UCSD-AML1 (cell line): ENCODE data around the gene EGFR.
"Not testable (repeated sequence)": the region's sequence is repeated elsewhere in the genome, so short reads cannot be mapped to it uniquely, and the experiment has no call there.

Experiments
- DNase-seq: peaks from one replicate; lab custom pipeline; 2025; ENCODE audit not compliant: unreplicated experiment; lab: John Stamatoyannopoulos, UW

Gene EGFR

DNA sequence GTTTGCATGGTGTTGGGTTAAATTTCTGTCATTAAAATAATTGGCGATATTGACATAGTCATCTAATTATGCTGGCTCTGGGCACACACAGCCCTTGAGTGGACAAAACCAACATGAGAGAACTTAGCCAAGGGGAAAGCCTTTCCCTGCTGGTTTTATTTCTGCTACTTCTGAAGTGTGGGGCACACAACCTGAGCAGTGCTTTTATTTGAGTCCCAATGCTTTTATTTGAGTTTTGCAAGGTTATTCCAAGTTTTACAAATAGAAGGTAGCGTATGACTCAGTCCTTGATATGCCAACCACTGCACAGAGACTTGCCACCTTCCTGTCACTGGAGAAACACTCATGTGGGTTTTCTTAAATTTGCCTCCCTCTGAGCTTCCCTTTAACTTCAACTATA lies 145.7 kb downstream of the EGFR start:
- no peak for DNase-seq

DNA sequence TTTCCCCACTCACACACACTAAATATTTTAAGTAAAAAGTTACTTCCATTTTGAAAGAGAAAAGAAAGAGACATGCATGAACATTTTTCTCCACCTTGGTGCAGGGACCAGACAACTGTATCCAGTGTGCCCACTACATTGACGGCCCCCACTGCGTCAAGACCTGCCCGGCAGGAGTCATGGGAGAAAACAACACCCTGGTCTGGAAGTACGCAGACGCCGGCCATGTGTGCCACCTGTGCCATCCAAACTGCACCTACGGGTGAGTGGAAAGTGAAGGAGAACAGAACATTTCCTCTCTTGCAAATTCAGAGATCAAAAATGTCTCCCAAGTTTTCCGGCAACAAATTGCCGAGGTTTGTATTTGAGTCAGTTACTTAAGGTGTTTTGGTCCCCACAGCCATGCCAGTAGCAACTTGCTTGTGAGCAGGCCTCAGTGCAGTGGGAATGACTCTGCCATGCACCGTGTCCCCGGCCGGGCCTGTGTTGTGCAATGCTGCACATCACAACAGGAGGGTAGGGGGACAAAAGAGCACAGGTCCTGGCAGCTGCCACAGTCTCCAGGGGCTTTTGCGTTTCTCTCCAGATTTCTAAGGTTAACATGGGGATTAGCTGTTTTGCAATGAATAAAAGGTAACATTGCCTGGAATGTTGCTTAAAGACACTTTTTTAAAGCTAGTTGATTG lies 146.5 kb downstream of the EGFR start:
- no peak for DNase-seq

DNA sequence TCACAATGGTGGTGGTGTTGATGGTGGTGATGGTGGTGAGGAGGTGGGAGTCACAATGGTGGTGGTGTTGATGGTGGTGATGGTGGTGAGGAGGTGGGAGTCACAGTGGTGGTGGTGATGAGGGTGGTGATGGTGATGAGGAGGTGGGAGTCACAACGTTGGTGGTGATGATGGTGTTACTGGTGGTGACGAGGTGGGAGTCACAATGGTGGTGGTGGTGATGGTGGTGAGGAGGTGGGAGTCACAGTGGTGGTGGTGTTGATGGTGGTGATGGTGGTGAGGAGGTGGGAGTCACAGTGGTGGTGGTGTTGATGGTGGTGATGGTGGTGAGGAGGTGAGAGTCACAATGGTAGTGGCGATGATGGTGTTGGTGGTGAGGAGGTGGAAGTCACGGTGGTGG lies 148.5 kb downstream of the EGFR start:
- DNase-seq = not testable (repeated sequence)

DNA sequence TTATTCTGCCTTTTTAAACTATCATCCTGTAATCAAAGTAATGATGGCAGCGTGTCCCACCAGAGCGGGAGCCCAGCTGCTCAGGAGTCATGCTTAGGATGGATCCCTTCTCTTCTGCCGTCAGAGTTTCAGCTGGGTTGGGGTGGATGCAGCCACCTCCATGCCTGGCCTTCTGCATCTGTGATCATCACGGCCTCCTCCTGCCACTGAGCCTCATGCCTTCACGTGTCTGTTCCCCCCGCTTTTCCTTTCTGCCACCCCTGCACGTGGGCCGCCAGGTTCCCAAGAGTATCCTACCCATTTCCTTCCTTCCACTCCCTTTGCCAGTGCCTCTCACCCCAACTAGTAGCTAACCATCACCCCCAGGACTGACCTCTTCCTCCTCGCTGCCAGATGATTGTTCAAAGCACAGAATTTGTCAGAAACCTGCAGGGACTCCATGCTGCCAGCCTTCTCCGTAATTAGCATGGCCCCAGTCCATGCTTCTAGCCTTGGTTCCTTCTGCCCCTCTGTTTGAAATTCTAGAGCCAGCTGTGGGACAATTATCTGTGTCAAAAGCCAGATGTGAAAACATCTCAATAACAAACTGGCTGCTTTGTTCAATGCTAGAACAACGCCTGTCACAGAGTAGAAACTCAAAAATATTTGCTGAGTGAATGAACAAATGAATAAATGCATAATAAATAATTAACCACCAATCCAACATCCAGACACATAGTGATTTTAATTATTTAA lies 151.7 kb downstream of the EGFR start:
- no peak for DNase-seq

DNA sequence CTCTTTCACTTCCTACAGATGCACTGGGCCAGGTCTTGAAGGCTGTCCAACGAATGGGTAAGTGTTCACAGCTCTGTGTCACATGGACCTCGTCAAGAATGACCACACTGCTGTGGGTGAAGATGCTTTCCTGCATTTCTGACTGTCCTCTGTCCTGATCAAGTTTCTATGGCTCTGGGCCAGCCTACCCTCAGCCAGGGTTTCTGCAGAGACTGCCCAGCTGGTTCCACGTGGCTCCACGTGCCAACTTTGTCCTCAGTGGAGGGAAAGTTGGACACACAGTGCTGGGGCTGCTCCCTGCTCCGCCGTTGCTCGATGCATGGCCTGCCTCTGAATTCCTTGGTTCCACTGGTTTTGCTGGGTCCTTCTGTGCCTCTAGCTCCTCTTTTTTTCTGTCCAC lies 152.3 kb downstream of the EGFR start:
- no peak for DNase-seq

DNA sequence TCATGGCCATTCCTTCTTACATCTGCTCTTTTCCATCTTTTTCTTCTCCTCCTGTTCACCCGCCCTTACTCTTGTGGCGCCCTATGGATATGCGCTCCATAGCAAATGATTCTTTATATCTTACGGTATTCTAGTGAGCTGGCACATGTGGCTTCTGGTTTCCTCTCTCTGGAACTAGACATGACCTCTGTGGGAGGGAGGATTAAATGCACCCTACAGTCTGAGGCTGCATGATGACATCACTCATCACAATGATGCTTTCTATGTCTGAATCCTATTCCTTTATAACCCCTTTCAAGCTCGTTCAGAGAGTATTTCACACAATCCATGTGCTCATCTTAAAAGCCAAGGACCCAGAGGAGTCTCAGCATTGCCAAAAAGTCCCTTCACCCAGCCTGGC lies 153.3 kb downstream of the EGFR start:
- no peak for DNase-seq

DNA sequence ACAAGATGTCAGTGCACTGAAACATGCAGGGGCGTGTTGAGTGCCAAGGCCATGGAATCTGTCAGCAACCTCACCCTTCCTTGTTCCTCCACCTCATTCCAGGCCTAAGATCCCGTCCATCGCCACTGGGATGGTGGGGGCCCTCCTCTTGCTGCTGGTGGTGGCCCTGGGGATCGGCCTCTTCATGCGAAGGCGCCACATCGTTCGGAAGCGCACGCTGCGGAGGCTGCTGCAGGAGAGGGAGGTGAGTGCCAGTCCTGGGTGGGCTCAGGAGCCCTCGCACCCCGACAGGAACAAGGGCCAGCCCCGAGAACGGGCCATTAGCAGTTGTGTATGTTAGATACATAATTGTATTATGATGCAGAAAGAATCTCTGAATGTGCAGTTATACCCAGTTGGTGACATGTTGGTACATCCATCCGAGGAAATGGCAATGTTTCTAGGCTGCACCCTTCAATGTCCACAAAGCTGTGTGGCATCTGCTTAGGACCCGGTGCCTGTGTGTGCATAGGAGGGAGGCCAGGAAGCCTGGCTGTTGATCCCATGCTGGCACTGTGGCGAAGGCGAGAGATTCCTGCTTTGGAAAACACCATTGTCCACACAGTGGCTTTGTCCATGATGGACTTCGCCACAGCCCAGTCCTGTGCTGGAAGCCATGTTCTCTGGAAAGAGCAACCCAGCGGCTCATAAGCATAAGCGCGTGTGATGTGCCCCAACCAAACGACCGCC lies 154.2 kb downstream of the EGFR start:
- DNase-seq = no peak

DNA sequence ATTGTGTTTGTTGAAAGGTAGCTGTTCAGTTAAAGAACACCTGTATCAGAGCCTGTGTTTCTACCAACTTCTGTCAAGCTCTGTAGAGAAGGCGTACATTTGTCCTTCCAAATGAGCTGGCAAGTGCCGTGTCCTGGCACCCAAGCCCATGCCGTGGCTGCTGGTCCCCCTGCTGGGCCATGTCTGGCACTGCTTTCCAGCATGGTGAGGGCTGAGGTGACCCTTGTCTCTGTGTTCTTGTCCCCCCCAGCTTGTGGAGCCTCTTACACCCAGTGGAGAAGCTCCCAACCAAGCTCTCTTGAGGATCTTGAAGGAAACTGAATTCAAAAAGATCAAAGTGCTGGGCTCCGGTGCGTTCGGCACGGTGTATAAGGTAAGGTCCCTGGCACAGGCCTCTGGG lies 154.9 kb downstream of the EGFR start:
- no peak for DNase-seq

DNA sequence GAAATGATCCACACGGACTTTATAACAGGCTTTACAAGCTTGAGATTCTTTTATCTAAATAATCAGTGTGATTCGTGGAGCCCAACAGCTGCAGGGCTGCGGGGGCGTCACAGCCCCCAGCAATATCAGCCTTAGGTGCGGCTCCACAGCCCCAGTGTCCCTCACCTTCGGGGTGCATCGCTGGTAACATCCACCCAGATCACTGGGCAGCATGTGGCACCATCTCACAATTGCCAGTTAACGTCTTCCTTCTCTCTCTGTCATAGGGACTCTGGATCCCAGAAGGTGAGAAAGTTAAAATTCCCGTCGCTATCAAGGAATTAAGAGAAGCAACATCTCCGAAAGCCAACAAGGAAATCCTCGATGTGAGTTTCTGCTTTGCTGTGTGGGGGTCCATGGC lies 155.6 kb downstream of the EGFR start:
- no peak for DNase-seq

DNA sequence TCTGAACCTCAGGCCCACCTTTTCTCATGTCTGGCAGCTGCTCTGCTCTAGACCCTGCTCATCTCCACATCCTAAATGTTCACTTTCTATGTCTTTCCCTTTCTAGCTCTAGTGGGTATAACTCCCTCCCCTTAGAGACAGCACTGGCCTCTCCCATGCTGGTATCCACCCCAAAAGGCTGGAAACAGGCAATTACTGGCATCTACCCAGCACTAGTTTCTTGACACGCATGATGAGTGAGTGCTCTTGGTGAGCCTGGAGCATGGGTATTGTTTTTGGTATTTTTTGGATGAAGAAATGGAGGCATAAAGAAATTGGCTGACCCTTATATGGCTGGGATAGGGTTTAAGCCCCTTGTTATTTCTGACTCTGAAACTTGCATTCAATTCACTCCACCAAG lies 156.0 kb downstream of the EGFR start:
- no peak for DNase-seq

DNA sequence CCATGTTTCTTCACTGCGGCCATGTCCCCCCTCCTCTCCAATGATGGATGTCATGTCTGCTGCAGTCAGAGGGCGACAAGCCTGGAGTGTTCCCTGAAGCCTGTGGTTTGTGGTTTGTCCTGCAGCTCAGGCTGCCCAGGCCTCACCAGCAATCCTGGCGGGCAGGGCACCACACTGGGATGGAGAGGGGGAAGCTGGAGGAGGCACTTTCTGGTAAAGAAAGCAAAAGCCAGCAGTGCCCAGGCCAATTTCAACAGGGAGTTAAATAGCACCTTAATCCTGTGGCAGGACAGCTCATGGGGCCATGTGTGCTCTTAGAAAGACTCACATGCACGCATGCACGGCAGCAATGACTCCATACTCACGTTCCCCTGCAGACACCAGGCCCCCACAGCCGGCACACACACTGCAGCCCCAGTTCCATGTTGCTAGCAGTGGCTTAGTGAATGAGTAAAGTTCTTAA lies 158.3 kb downstream of the EGFR start:
- DNase-seq = no peak

DNA sequence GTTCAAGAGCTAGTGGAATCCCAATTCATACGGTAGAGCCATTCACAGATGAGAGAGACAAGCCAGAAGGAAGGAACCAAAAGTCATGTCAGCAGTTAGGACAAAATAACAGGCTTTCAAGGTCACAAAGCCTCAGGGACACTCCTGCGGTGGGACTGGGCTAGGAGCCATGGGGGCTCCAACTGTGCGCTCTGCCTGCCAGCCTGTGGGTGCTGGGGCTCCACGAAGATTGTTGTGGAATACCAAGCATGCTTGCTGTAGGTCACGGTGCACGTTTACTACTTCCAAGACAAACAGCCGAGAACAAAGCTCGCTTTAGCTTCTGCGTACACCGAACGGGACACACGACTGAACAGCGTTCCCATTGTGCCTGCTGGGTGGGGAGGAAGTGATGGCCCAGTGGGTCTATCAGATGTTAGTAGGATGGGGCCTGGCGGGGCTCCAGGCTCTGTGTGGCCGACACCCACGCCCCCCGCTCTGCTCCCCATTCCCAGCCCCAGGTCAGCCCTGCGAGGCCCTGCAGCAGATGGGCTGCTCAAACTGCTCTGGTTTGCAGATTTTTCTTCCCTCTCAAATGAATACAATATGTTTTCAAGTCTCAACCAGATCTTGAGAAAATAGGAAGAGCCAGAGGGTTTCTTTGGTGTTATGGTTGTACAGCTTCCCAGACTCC lies 158.9 kb downstream of the EGFR start:
- DNase-seq = no peak

DNA sequence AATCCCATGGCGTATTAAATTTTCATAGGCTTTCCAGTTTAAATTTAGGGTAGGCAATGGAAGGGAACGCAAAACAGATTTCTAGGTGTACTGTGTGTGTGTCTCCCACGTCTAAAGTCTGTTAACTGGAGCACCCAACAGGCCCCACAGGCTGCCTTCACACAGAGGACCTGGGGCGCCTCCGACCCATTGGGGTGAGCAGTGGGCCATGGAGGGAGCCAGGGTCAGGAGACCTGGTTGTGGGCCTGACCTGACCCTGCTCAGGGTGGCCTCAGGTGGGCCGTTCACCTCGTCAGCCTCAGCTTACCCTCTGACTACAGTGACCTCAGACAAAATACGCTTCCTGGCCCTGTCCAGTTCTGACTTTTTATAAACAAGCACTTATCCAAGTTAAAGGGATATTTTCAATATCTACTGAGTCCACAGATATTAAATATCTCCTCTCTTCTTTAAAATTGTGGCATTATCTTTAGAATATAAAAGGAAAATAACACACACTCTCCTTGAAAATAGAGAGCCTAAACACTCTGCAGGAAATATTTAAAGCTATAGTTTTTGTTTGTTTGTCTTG lies 159.6 kb downstream of the EGFR start:
- DNase-seq = no peak

DNA sequence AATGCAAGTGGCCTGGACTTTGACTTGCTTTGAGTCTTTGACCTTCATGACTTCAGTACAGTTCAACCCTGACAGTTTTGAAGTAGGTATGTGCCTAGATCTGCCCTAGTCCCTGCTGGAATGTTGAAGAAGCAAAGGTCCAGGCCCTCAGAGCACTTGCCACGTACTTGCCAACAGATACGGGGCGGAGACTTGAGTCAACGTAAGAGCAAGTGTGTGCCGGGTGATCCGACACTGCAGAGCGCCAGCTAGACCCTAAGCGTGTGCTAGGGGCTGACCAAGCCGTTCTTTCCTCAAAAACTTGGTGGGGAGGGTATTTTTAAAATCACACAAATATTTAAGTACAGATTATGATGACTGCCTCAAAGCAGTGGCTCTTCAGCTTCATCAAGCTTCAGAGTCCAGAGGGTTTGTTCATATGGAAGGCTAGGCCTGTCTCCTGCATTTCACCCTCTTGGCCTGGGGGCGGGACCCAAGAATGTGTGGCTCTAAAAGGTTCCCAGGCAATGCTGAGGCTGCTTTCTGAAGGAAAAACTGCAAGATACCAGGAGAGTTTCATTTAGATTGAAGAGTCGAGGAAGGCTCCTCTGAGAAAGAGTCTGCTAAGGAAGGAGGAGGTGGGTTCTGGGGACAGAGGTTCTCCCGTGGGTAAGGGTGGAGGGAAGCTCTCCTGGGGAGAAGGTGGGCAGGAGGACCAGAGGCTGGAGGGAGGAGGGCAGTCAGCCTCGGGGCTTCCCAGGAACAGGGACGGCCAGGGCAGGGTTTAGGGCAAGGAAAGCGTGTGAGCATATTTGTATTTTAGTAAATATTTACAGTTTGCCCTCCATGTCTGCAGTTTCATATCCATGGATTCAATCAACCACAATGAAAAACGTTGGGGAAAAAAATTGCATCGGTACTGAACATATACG lies 160.3 kb downstream of the EGFR start:
- DNase-seq = no peak

DNA sequence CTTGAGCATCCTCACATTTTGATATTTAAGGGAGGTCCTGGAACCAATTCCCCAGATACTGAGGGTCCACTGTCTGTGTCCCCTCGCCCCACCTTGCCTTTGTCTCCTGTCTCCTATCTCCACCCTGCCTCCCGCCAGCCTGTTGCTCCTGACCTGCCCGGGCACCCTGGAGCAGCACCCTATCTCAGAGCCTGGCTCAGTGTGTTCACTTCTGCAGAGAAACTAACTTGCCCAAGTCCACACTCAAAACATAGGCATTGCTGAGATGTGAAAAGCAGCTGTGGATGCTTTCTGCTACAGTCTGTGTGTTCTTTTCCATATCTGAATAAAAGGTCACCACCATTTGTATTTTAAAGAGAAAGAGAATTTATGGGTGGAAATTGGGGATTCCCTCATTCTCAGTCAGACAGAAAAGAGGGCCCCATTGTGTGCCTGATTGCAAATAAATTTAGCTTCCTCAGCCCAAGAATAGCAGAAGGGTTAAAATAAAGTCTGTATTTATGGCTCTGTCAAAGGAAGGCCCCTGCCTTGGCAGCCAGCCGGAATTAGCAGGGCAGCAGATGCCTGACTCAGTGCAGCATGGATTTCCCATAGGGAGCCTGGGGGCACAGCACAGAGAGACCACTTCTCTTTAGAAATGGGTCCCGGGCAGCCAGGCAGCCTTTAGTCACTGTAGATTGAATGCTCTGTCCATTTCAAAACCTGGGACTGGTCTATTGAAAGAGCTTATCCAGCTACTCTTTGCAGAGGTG lies 161.3 kb downstream of the EGFR start:
- no peak for DNase-seq

DNA sequence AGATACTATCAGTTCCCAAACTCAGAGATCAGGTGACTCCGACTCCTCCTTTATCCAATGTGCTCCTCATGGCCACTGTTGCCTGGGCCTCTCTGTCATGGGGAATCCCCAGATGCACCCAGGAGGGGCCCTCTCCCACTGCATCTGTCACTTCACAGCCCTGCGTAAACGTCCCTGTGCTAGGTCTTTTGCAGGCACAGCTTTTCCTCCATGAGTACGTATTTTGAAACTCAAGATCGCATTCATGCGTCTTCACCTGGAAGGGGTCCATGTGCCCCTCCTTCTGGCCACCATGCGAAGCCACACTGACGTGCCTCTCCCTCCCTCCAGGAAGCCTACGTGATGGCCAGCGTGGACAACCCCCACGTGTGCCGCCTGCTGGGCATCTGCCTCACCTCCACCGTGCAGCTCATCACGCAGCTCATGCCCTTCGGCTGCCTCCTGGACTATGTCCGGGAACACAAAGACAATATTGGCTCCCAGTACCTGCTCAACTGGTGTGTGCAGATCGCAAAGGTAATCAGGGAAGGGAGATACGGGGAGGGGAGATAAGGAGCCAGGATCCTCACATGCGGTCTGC lies 162.2 kb downstream of the EGFR start:
- DNase-seq = no peak

DNA sequence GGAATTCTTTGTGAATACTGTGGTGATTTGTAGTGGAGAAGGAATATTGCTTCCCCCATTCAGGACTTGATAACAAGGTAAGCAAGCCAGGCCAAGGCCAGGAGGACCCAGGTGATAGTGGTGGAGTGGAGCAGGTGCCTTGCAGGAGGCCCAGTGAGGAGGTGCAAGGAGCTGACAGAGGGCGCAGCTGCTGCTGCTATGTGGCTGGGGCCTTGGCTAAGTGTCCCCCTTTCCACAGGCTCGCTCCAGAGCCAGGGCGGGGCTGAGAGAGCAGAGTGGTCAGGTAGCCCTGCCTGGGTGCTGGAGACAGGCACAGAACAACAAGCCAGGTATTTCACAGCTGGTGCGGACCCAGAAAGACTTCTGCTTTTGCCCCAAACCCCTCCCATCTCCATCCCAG lies 162.9 kb downstream of the EGFR start:
- no peak for DNase-seq

DNA sequence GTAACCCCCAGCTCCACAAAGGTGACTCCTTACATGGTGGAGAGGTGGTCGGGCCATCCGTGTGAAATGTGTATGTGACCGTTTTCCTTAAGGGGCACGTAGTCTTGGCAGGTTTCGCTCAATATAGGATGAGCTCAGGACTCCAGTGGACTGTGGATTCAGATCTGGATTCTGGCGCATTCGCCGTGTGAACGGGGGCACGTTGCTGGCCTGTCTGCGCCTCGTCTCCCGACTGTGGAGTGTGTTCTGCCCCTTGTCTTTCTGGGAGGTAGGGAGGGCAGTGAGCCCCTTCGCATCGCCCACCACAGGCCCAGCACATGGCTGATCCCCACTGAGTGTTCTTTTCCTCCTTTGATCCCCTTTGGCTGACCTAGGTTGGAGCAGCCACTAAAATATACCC lies 165.1 kb downstream of the EGFR start:
- no peak for DNase-seq

DNA sequence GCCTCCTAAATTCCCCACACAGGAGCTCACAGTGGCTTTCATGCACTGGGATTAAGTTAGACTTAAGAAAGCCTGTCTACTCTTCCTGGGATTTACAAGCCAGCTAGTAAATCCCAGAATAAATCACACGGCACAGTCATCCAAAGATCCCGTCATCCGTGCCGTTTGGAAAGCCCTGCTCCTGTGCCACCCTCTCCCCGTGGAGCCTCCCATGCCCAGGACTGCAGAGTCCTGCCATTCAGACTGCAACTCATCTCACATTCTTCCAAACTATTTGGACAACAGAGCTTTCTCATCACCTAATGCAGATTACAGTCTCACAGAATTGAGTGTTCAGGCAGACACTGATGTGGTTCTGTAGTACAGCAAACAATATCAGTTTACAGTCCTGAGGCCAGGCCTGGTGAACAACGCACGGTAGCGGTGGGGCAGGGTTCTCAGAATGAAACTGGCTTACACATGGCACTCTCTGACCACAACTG lies 166.5 kb downstream of the EGFR start:
- no peak for DNase-seq
